ENCODE results near the gene CDK15. TPM values are rescaled to one million over a fixed set of nuclear protein-coding genes. Genes with fewer than 3 reads are reported as not detected.

CDK15 gene
- total and polyA plus RNA-seq, 2 experiments from 2014 or later: 0.27 TPM; not detected in 1

- Histone ChIP-seq H3K79me2 (replicated peaks; ENCODE audit: insufficient read depth) (no peaks in the 10 kb centered on the region), H3K9me2 (ENCODE audit: insufficient read depth) (peaks cover 10% of the 10 kb centered on the region; the same call in 1 of the 2 replicates), H4K20me1 (replicated peaks; ENCODE audit: insufficient read depth) (no peaks in the 10 kb centered on the region), H3K36me3 (ENCODE audit: insufficient read depth) (no peaks in the 10 kb centered on the region), H2AFZ (no peak overlapping the region), H3F3A (replicated peaks; ENCODE audit: low read depth) (peaks cover 5% of the 10 kb centered on the region; the same call in 1 of the 2 replicates), H3K27me3 (ENCODE audit: insufficient read depth) (no peaks in the 10 kb centered on the region), H3K4me3 (no peak overlapping the region), H3K4me1 (ENCODE audit: insufficient read depth) (peaks cover 20% of the 10 kb centered on the region), H3K27ac (ENCODE audit: low read depth) (no peak overlapping the region), H3K4me2 (no peak overlapping the region)
- Mint-ChIP-seq H3K27ac (no peak overlapping the region), H3K27me3 (ENCODE audit: insufficient read depth, low read depth, poor library complexity) (peaks cover 9% of the 10 kb centered on the region), H3K4me1 (peaks cover 24% of the 10 kb centered on the region), H3K4me3 (no peak overlapping the region), H3K36me3 (ENCODE audit: low read depth) (no peaks in the 10 kb centered on the region), H3K9me3 (no peaks in the 10 kb centered on the region; the same call in 2 of the 3 replicates)
- TF ChIP-seq ZNF462 (CRISPR knock-in tag; IDR thresholded peaks at IDR 0.05) (no peak), REST (IDR thresholded peaks at IDR 0.05; ENCODE audit: unreplicated experiment) (no peak), EZH2 (IDR thresholded peaks at IDR 0.05; ENCODE audit: low read depth, unreplicated experiment) (no peak), ZNF114 (CRISPR knock-in tag; IDR thresholded peaks at IDR 0.05) (no peak), ZNF331 (CRISPR knock-in tag; IDR thresholded peaks at IDR 0.05; ENCODE audit: low read depth) (no peak), ETS1 (IDR thresholded peaks at IDR 0.05) (no peak), CTCF (conservative IDR thresholded peaks at IDR 0.05; ENCODE audit: low read depth in 2 of 2) (no peak), EZH2phosphoT487 (IDR thresholded peaks at IDR 0.05; ENCODE audit: unreplicated experiment) (no peak), CREB1 (CRISPR knock-in tag; IDR thresholded peaks at IDR 0.05; ENCODE audit: low read depth) (no peak), POLR2AphosphoS5 (IDR thresholded peaks at IDR 0.05; ENCODE audit: low read depth) (no peak), STAT1 (IDR thresholded peaks at IDR 0.05; ENCODE audit: unreplicated experiment) (no peak), NANOG (IDR thresholded peaks at IDR 0.05; ENCODE audit: borderline replicate concordance) (no peak), JUNB (IDR thresholded peaks at IDR 0.05; ENCODE audit: unreplicated experiment) (no peak)
- DNase-seq (ENCODE audit: low spot score) (no peak), ATAC-seq (no peak)
Measured at GRCh38 chr2:201913201-201913600, 106.9 kb downstream of the CDK15 start.
